ENCODE results near the gene REPS1.

DNA sequence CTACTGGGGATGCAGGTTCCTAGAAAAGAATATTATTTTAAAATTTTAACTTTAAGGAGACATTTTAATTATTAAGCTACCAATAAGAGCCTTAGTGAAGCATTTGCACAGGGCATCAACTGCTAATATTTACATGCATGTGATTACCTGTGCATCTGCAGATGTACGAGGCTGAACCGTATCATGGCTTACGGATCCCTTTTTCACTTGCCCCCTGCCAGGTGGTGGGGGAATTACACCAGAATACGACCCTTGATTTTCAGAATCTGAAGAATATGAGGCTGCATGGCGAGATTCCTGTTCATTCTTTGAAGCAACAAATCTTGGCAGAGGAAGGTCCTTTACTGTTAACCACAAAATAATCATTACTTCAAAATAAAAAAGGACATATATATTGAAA, 42.7 kb downstream of the REPS1 start:
- TF ChIP-seq POLR2A (IDR thresholded peaks at IDR 0.05; ENCODE audit: low read length), result no peak
- TF ChIP-seq GATA1 (IDR thresholded peaks at IDR 0.05; ENCODE audit: low read depth, low read length), result no peak

All from erythroblast (primary cell).